ENCODE data around the gene SLC39A3.

The SLC39A3 gene

GRCh38 chr19:2744113-2744512, 4.3 kb upstream of the SLC39A3 start:
- no peak for DNase-seq

GRCh38 chr19:2743099-2743498, 3.3 kb upstream of the SLC39A3 start:
- DNase-seq = no peak

DNA sequence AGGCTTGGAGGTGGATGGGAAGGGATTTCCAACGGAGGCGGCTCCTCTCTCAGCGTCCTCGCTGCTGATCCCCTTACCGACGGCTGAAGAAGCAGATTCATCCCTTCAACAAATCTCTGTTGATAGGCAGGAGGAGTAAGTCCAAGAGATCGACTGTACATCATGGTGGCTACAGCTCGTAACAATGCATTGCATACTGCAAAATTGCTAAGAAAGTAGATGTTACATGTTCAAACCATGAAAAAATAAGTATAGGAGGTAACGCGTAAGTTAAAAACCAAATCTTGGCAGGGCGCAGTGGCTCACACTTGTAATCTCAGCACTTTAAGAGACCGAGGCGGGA, 468 bp upstream of the SLC39A3 start:
- no peak for DNase-seq

DNA sequence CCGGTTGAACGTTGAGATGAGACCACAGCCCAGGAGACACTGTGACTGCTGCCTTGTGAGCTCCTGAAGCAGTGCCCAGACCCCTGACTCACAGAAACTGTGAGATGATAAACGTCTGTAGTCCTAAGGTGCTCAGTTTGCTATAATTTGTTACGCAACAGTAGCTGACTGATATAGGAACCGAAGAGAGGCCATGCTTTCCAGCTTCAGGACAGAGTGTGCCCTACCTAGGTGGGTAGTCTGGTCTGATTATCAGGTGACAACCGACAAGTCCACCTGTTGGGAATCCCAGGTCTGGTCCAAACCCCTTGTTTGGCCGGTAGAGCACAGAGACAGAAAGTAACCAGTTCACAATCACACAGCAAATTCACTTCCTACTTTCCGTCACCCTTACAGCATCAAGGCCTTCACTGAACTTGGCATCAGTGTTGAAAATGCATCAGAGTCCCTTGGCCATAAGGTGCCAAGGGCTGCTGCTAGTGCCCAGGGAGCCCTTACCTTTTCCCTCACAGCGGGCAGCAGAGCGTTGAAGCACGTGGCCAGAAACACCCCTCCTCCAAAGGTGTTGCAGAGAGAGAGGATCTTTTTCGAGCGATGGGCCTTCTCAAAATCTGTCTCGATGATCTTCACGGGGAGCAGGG, 3.1 kb downstream of the SLC39A3 start:
- DNase-seq = no peak

DNA sequence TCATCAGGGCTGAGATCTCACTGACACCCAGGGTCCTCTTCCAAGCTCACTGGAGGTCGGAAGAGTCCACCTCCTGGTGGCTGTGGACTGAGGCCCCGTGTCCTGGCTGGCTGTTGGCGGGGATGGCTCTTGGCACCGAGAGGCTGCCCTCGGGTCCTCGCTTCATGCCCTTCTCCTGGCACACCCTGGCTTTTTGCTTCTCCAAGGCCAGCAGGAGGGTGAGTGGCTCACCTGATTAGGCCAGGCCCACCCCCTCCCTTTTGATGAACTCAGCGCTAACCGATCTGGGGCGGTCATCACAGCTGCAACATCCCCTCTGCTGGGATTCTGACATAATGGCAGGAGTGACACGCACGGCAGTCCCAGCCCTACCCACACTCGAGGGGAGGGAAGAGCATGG, 4.4 kb downstream of the SLC39A3 start:
- no peak for DNase-seq

- no peak for DNase-seq
These were observed 5.1 kb downstream of the SLC39A3 start for GRCh38 chr19:2734589-2735288.

DNA sequence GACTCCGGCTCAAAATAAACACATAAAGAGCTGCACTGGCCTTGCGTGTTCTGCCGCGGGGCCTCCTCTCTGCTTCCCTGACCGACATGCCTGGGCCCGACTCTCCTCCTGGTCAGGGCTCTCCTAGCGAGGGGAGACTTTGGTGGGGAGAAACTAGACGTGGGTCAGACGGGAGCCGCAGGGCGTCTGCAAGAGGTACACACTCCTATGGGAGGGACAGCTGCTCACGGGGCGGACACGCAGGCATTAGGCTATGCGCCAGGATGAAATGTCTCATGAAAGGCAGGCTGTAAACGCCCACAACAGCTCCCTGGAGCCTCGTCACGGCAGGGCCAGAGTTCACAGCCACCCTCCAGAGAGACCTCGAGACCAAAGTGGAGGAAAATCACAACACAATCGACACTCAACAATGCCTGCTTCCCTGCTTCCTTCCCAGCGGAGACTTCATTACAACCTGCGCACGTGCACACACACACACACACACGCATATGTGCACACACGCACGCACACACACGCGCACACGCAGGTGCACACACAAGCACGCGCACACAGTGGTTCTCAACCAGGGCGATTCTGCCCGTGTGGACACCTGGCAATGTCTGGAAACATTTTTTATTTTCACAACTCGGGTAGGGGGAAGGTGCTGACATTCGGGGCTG, 5.8 kb downstream of the SLC39A3 start:
- no peak for DNase-seq

- no peak for DNase-seq
These were observed 6.9 kb downstream of the SLC39A3 start for GRCh38 chr19:2732883-2733282.

DNA sequence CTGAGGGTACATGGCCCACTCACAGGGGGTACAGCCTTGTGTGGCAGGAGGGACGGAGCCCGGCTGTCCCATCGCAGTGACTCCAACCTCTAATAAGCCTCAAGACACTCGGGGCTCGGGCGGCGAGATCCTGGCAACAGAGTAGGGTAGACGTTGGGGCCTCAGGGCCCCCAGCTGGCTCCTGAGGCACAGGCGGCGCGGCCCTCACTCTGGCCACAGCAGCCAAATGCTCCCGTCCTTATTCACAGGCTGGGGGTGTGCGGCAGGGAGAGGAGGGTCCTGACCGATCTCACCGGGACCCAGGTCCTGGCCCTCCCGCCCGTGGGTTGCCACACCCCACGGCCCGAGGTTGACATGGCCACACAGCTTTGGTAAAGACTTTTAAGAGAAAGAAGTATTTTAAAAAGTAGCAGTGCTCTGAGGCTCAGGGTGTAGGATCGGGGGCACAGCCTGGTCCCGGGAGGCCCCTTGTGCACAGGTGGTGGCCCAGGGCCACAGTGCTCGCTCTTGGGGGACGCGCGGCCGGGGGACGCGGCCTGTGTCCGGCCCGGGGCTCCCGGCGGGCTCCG, 7.6 kb downstream of the SLC39A3 start:
- no peak for DNase-seq

DNA sequence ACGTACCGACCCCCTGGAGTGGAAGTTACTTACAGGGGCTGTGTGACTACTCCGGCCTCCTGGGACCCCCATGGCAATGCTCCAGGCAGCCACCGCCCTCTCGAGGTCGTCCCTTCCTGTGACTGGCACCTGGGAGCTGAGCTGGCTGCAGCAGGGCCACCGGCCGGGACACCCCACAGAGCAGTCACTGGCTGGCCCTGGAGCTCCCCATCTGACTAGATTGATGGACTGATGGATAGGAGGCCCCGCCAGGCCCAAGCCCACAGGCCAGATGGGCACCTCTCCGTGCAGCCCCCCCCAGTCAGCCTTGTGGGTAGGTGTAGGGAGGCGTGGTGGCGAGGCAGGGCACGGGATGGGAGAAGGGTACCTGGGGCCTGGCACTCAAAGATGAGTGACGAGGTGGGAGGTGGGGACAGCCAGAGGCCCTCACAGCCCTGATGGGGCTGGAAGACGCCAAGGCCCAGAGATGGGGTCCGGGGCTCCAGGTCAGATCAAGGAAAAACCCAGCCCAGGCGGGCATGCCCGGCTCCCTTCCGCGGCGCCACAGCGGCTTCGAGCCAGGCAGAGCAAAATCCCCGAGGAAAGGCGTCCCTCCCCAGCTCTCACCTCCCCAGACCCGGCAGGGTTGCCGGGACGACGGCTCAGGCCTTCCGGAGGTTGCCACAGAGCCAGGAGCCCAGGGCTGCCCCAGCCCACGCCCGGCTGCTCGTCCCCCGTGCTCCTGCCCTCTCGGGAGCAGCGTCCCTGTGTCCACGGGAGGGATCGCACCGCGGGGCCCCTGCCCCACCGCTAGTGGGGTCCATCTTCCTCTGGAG, 8.4 kb downstream of the SLC39A3 start:
- DNase-seq = no peak

GRCh38 chr19:2729943-2730818, 9.6 kb downstream of the SLC39A3 start:
- DNase-seq = no peak

DNA sequence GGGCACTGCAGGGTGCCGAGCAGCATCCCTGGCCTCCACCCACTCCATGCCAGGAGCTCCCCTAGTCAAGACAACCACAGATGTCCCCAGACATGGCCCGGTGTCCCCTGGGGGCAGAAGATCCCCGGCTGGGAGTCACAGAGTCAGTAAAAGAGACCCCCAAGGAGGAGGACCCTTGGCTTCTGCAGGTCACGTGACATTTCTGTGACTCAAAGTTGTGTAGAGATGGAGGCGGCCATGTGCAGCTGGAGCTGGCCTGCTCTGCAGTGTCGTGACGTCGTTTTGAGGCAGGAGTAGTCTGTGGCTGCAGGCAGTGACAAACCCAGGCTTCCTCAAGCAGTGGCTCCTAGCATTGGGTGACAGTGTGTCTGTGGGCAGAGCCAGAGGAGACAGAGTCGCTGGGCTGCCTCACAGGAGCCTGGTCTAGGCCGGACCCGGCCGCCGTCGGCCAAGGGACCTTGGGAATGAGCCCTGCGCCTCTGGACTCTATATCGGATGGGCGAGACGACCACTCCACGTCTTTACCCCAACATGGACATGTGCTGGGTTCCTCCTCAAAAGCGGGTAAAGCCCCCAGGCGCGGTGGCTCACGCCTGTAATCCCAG, 10.9 kb downstream of the SLC39A3 start:
- no peak for DNase-seq

DNA sequence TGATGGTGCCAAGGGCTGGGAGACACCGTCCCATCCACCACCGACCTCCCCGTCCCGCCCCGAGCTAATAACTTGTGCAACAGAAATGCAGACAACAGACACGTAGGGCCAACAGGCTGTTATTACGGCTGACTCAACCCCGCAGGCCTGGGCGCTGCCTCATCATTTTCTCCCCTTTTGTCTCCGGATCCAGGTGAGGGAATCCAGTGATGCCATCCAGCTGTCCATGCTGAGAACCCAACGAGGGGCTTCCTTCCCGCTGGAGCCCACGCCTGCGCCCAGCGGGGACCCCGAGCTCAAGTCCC, 12.2 kb downstream of the SLC39A3 start:
- DNase-seq = no peak

GRCh38 chr19:2726904-2727639, 12.7 kb downstream of the SLC39A3 start:
- DNase-seq = no peak

GRCh38 chr19:2726160-2726855, 13.5 kb downstream of the SLC39A3 start:
- DNase-seq = no peak

GRCh38 chr19:2724148-2724557, 15.7 kb downstream of the SLC39A3 start:
- no peak for DNase-seq

- no peak for DNase-seq
These were observed 16.1 kb downstream of the SLC39A3 start for GRCh38 chr19:2723747-2724146.

GRCh38 chr19:2723345-2723715, 16.5 kb downstream of the SLC39A3 start:
- DNase-seq = no peak

DNA sequence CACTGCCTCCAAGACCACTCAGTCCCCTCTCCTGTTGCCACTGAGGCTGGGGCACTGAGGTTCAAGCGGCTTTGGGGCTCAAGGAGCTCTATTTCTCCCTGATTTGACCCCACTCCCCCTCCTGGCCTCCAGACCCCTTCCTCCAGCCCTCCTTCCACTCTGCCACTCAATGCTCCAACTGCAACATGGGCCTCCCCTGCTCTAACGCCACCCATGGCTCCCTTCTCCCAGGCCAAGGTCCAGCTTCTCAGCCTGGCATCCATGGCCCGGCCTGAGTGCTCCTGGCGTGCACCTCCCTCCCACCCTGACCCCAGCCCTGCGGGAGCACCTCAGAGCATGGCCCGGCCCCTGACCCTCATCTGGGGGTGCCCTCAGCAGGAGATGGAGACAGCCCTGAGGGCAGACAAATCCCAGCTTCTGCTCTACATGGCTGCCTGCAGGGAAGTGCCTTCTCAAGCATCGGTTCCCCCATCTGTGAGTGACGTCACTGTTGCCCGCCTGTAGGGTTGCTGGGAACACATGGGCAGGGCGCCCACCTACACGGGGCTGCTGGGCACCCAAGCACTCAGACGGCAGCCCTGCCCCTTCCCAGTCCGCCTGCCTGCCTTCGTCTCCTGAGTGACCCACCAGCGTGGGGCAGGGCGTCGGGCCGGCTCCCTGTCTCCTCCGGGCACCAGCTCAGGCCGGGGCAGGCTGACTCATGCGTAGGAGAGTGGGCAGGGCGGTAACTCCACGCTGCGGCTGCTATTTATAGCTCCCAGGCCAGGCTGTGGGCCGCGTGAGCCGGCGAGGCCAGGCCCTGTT, 17.1 kb downstream of the SLC39A3 start:
- DNase-seq = no peak
